Cardiac muscle cell (in vitro differentiated cells and primary cell): ENCODE measurements around the gene SPTSSB. TPM values are rescaled to one million over a fixed set of nuclear protein-coding genes. Genes with fewer than 3 reads are reported as not detected.

Experiments used
- DNase-seq, 2 donors: peaks; one replicate each; pipeline versions ENCODE4 v3.0.0 to v3.0.0-alpha.2; 2010 to 2017; ENCODE audit warnings: low read depth in 1 of 2, low spot score in 1 of 2
- H3K27ac ChIP-seq: fragments of 200-600 bp; sonication (generic); 2 replicates; pipeline ENCODE4 v1.5.1; 2016
- H3K27me3 ChIP-seq: fragments of 200-600 bp; sonication (generic); 2 replicates; pipeline ENCODE4 v1.6.0; 2016; ENCODE audit warnings: control low read depth
- H3K36me3 ChIP-seq: fragments of 200-600 bp; sonication (generic); 2 replicates; pipeline ENCODE4 v1.5.1; 2016; ENCODE audit warnings: control low read depth
- H3K4me1 ChIP-seq: fragments of 200-600 bp; sonication (generic); 2 replicates; pipeline ENCODE4 v1.8.1; 2017; ENCODE audit warnings: low read depth, mild to moderate bottlenecking, mixed run types
- H3K4me3 ChIP-seq: fragments of 200-600 bp; sonication (generic); 2 replicates; pipeline ENCODE4 v1.5.1; 2016; ENCODE audit warnings: mild to moderate bottlenecking
- H3K9me3 ChIP-seq: fragments of 200-600 bp; sonication (generic); 2 replicates; pipeline ENCODE4 v1.5.1; 2017; ENCODE audit warnings: low read depth, mild to moderate bottlenecking, control low read depth
- CTCF ChIP-seq: IDR thresholded peaks from 2 replicates; pipeline ENCODE4 v1.5.1; 2012; ENCODE audit warnings: low read depth, mild to moderate bottlenecking, low read length
- polyA plus RNA-seq: library from polyadenylated mRNA; unstranded; fragments of >200 nt; fragmentation: Nextera tagmentation; extraction: Ambion mirVana; gene quantifications from 2 replicates; pipeline ENCODE4 v1.2.1, GENCODE V29; 2016
- total RNA-seq: library from RNA; depleted of rRNA; stranded (reverse); fragments of >200 nt; gene quantifications from 2 replicates; pipeline ENCODE4 v1.2.3, GENCODE V29; 2016

Gene SPTSSB
- total and polyA plus RNA-seq, 2 experiments from 2014 or later: not detected

GRCh38 chr3:161345023-161345422, 26.3 kb downstream of the SPTSSB start:
- Histone ChIP-seq H3K27ac (no peak overlapping the region), H3K9me3 (no peaks in the 10 kb centered on the region), H3K36me3 (no peaks in the 10 kb centered on the region), H3K4me3 (no peak overlapping the region), H3K27me3 (no peaks in the 10 kb centered on the region), H3K4me1 (no peaks in the 10 kb centered on the region)
- no peak for TF ChIP-seq CTCF
- DNase-seq: no peak

GRCh38 chr3:161343986-161344385, 27.3 kb downstream of the SPTSSB start:
- no peak for DNase-seq
- TF ChIP-seq CTCF: no peak
- Histone ChIP-seq H3K36me3 (no peaks in the 10 kb centered on the region), H3K27ac (no peak overlapping the region), H3K4me1 (no peaks in the 10 kb centered on the region), H3K27me3 (no peaks in the 10 kb centered on the region), H3K9me3 (no peaks in the 10 kb centered on the region), H3K4me3 (no peak overlapping the region)

DNA sequence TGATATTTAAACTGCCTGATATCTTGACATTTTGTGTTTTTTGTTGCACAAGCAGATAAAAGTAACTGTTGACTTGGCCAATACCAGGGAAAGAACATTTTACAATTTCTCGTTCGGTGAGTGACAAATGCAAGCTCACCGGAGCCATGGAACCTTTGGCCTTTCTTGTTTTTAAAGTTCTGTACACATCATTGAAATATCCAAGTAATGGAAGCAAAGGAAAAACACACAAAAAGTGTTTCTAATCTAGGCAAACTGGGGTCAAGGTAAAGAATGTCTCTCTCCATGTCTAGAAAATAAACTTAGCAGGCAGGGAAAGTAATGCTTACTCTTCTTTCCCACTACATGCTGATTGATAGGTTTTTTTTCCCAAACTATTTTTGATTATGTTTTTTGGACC, 27.8 kb downstream of the SPTSSB start:
- Histone ChIP-seq H3K4me1 (no peaks in the 10 kb centered on the region), H3K27ac (no peak overlapping the region), H3K27me3 (no peaks in the 10 kb centered on the region), H3K4me3 (no peak overlapping the region), H3K9me3 (no peaks in the 10 kb centered on the region), H3K36me3 (no peaks in the 10 kb centered on the region)
- no peak for DNase-seq
- TF ChIP-seq CTCF: no peak

DNA sequence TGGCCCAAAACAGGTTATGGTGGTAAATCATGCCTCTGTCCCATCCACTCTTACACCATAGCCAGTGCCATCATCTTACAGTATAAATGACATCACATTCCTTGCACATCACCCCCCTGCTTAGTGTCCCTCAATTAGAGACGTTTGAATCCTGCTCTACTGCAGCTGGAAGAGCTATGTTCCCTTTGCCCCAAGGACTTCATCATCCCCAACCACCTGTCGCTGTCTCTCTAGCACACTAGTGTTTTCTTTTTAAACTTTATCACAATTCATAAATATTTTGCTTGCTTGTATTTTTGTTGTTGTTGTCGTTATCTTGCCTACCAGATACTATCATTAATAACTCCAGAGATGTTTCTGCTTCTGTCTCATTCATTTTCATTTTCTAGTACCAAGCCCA, 28.7 kb downstream of the SPTSSB start:
- Histone ChIP-seq H3K4me1 (no peaks in the 10 kb centered on the region), H3K27ac (no peak overlapping the region), H3K4me3 (no peak overlapping the region), H3K36me3 (no peaks in the 10 kb centered on the region), H3K27me3 (no peaks in the 10 kb centered on the region), H3K9me3 (no peaks in the 10 kb centered on the region)
- DNase-seq: no peak
- no peak for TF ChIP-seq CTCF

DNA sequence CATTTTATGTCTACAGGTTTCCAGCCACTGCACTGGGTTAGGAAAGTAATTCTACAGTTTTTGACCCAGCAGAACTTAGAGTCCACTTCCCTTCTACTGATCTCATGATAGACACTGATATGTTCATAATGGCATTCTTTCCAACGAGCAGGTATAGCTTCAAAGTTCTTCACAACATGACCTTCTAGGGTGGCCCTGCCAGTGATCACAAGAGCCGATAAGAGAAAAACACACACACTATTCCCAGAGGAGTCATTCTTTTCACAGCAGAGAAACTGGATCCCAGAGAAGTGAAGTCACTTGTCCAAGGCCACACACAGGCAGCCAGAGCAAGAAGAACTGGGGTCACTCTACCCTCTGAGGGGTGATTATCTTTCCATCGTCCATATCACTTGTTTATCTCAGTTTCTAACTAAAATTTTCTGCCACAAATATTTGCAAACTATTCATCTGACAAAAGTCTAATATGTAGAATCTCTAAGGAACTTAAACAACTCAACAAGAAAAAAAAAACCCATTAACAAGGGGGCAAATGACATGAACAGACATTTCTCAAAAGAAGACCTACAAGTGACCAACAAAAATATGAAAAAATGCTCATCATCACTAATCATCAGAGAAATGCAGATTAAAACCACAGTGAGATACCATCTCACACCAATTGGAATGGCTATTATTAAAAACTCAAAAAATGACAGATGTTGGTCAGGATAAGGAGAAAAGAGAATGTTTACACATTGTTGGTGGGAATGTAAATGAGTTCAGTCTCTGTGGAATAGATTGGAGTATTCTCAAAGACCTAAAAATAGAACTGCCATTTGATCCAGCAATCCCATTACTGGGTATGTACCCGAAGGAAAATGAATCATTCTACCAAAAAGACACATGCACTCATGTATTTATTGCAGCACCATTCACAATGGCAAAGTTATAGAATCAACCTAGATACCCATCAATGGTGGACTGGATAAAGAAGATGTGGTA, 31.5 kb downstream of the SPTSSB start:
- no peak for DNase-seq
- no peak overlapping the region for H3K27ac ChIP-seq
- H3K4me3 ChIP-seq: no peak overlapping the region
- H3K4me1 ChIP-seq: no peaks in the 10 kb centered on the region
- H3K36me3 ChIP-seq: no peaks in the 10 kb centered on the region
- H3K27me3 ChIP-seq: no peaks in the 10 kb centered on the region
- H3K9me3 ChIP-seq: no peaks in the 10 kb centered on the region
- no peak for TF ChIP-seq CTCF
